Spleen (tissue), 11 donors: Measurements from ENCODE around the gene CIITA. TPM values are rescaled to one million over a fixed set of nuclear protein-coding genes. Genes with fewer than 3 reads are reported as not detected.
A peak's percentile ranks its signal among the peaks of the same experiment; 100 is the strongest.
"Not testable (repeated sequence)": the region's sequence is repeated elsewhere in the genome, so short reads cannot be mapped to it uniquely, and the experiment has no call there.

Experiments
- DNase-seq: peaks from one replicate; pipeline ENCODE4 v3.0.0-alpha.2; 2020
- H3K27ac ChIP-seq, 8 donors: fragments of 200-600 bp; sonication (generic) in 7 of 8; 1 replicate in 4 of 8; 2 replicates in 4 of 8; pipeline versions ENCODE4 v1.5.0 to v1.8.0; 2016 to 2021; ENCODE audit warnings: inconsistent platforms in 4 of 8, mild to moderate bottlenecking in 4 of 8, moderate library complexity in 1 of 8
- H3K27me3 ChIP-seq, 7 donors: fragments of 200-600 bp; sonication (generic) in 6 of 7; replicated peaks in 1 of 7; 1 replicate in 4 of 7; 2 replicates in 3 of 7; pipeline versions ENCODE4 v1.5.0 to v1.8.0; 2016 to 2021; ENCODE audit warnings: inconsistent platforms in 3 of 7, mild to moderate bottlenecking in 1 of 7
- H3K36me3 ChIP-seq, 6 donors: fragments of 200-600 bp; sonication (generic) in 5 of 6; 1 replicate in 4 of 6; 2 replicates in 2 of 6; pipeline versions ENCODE4 v1.5.0 to v1.8.0; 2016 to 2021; ENCODE audit warnings: inconsistent platforms in 2 of 6
- H3K4me1 ChIP-seq, 6 donors: fragments of 200-600 bp; sonication (generic) in 5 of 6; 1 replicate in 3 of 6; 2 replicates in 3 of 6; pipeline versions ENCODE4 v1.5.0 to v1.8.0; 2016 to 2021; ENCODE audit warnings: inconsistent platforms in 3 of 6
- H3K4me3 ChIP-seq, 8 donors: fragments of 200-600 bp; sonication (generic) in 7 of 8; 1 replicate in 4 of 8; 2 replicates in 4 of 8; pipeline versions ENCODE4 v1.5.0 to v1.8.0; 2016 to 2021; ENCODE audit warnings: inconsistent platforms in 4 of 8, mild to moderate bottlenecking in 4 of 8, moderate library complexity in 2 of 8
- H3K9me3 ChIP-seq, 8 donors: fragments of 200-600 bp; sonication (generic) in 7 of 8; 1 replicate in 4 of 8; 2 replicates in 4 of 8; pipeline versions ENCODE4 v1.5.0 to v1.8.0; 2016 to 2021; ENCODE audit warnings: inconsistent platforms in 4 of 8
- POLR2A ChIP-seq, 3 donors: fragments of 450-650 bp; IDR thresholded peaks; one replicate each; pipeline ENCODE4 v1.5.1; 2017; ENCODE audit warnings: antibody characterized with exemption in 3 of 3, mild to moderate bottlenecking in 1 of 3
- POLR2AphosphoS5 ChIP-seq, 3 donors: sonication (generic); formaldehyde crosslinking; IDR thresholded peaks; one replicate each; pipeline ENCODE4 v1.5.1; 2017; ENCODE audit warnings: antibody characterized with exemption in 3 of 3
- WGBS, 5 donors: extraction: QIAGEN DNeasy Blood & Tissue Kit in 3 of 5; methylation state at CpG; one replicate each; pipeline versions ENCODE4 v1.1.5 to v1.1.7; 2013 to 2018; 5-methylcytosine and 5-hydroxymethylcytosine counted together
- intact Hi-C: fragments of 100-400 bp; cut with DNase I; formaldehyde crosslinking; loops from one replicate; pipeline ENCODE4 v1.15.0; 2023; ENCODE audit warnings: low total_unique reads
- polyA plus RNA-seq, 3 donors: library from polyadenylated mRNA; stranded (reverse); fragments of 200-250 nt; gene quantifications; one replicate each; pipeline ENCODE4 v1.2.1, GENCODE V29; 2013
- total RNA-seq, 7 donors: library from RNA; depleted of rRNA in 3 of 7; stranded (reverse); fragments of >200 nt in 3 of 7; fragmentation: NEBNext Ultra II Directional in 4 of 7; extraction: Animal tissue kit (Norgen Biotek cat#: 25700) in 4 of 7; gene quantifications; one replicate each; pipeline versions ENCODE4 v1.1.0 to v1.2.1, GENCODE V29; 2016 to 2021
- TF ChIP-seq, protein P1 (sequence below), 11 experiments: fragments of 200-600 bp in 7 of 11; fragments of 450-650 bp in 4 of 11; sonication (generic) in 4 of 11; IDR thresholded peaks in 8 of 11; conservative IDR thresholded peaks in 3 of 11; 1 replicate in 7 of 11; 2 replicates in 4 of 11; pipeline versions ENCODE4 v1.4.0 to v1.8.0; 2016 to 2021; ENCODE audit warnings: antibody characterized with exemption in 11 of 11, inconsistent platforms in 4 of 11, mild to moderate bottlenecking in 1 of 11
- donor health status: healthy with polysubstance abuse.
- donor health status: DM: no; HTN: no; CAD: no; lungs with moderate emphysema.
- donor health status: DM: no; HTN: no; CAD: no.
- donor health status: Bipolar disorder and iron deficiency.
- donor health status: healthy.
- donor health status: DM: no; HTN: no; CAD: no.
- donor health status: DM: yes; HTN: yes; CAD: no.

The CIITA gene
- total and polyA plus RNA-seq, 10 donors, result 67.0 to 179 (median 125) TPM

GRCh38 chr16:10923146-10923649, 46.2 kb downstream of the CIITA start:
- H3K4me3 ChIP-seq, result no peak overlapping the region
- 84 to 100% (median 92%) methylated on average over 3 to 10 of the region's 10 CpGs for WGBS, 5 donors
- H3K9me3 ChIP-seq, result no peaks in the 10 kb centered on the region
- no peak for TF ChIP-seq POLR2A (IDR thresholded peaks at IDR 0.05)
- TF ChIP-seq, protein P1, sequence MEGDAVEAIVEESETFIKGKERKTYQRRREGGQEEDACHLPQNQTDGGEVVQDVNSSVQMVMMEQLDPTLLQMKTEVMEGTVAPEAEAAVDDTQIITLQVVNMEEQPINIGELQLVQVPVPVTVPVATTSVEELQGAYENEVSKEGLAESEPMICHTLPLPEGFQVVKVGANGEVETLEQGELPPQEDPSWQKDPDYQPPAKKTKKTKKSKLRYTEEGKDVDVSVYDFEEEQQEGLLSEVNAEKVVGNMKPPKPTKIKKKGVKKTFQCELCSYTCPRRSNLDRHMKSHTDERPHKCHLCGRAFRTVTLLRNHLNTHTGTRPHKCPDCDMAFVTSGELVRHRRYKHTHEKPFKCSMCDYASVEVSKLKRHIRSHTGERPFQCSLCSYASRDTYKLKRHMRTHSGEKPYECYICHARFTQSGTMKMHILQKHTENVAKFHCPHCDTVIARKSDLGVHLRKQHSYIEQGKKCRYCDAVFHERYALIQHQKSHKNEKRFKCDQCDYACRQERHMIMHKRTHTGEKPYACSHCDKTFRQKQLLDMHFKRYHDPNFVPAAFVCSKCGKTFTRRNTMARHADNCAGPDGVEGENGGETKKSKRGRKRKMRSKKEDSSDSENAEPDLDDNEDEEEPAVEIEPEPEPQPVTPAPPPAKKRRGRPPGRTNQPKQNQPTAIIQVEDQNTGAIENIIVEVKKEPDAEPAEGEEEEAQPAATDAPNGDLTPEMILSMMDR (IDR thresholded peaks at IDR 0.05 in 8 of 11, conservative IDR thresholded peaks at IDR 0.05 in 3 of 11), result no peak
- TF ChIP-seq POLR2AphosphoS5 (IDR thresholded peaks at IDR 0.05), result peak in 2 of 3 donors; percentile 5 to 15
- DNase-seq, result no peak
- intact Hi-C loops, result no loop called here
- H3K27me3 ChIP-seq, result no peaks in the 10 kb centered on the region
- peaks cover 10 to 53% (median 28%) of the 10 kb centered on the region in 6 donors for H3K4me1 ChIP-seq
- H3K36me3 ChIP-seq, result peaks cover 6 to 100% (median 66%) of the 10 kb centered on the region in 6 donors
- H3K27ac ChIP-seq, result peak overlapping the region in 4 of 8 donors; percentile 57 to 76 (median 66)

GRCh38 chr16:10923650-10924214, 46.7 kb downstream of the CIITA start:
- Histone ChIP-seq H3K9me3 (no peaks in the 10 kb centered on the region), H3K4me3 (no peak overlapping the region), H3K4me1 (peaks cover 5 to 53% (median 25%) of the 10 kb centered on the region in 6 donors), H3K27me3 (no peaks in the 10 kb centered on the region), H3K36me3 (peaks cover 6 to 100% (median 67%) of the 10 kb centered on the region in 6 donors), H3K27ac (peak overlapping the region in 5 of 8 donors; percentile 8 to 76 (median 23))
- 62 to 83% (median 77%) methylated on average over 13 to 14 of the region's 14 CpGs for WGBS, 5 donors
- DNase-seq, result peak; percentile 79
- intact Hi-C loops, result no loop called here
- TF ChIP-seq, protein P1 (IDR thresholded peaks at IDR 0.05 in 8 of 11, conservative IDR thresholded peaks at IDR 0.05 in 3 of 11), result no peak
- TF ChIP-seq POLR2AphosphoS5 (IDR thresholded peaks at IDR 0.05), result peak in 1 of 3 donors; percentile 68

DNA sequence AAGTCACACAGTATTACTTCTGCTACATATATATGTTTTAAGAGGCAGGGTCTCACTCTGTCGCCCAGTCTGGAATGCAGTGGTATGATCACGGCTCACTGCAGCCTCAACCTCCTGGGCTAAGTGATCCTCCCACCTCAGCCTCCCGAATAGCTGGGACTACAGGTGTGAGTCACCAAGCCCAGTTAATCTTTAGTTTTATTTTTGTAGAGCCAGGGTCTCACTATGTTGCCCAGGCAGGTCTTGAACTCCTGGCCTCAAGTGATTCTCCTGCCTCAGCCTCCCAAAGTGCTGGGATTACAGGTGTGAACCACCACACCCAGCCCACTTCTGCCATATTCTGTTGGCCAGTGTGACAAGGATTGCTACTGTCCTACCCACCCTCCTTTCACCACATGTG, 48.3 kb downstream of the CIITA start:
- DNase-seq, H3K27me3 ChIP-seq, H3K9me3 ChIP-seq, H3K4me3 ChIP-seq, intact Hi-C loops: not testable (repeated sequence)
- 94 to 100% (median 97%) methylated on average over 2 to 3 of the region's 3 CpGs; no CpG with 5 or more reads in 1 of the 5 donors for WGBS, 5 donors
- peaks cover 10 to 61% (median 36%) of the 10 kb centered on the region in 6 donors for H3K4me1 ChIP-seq
- H3K36me3 ChIP-seq, result peaks cover 6 to 97% (median 66%) of the 10 kb centered on the region in 6 donors
- H3K27ac ChIP-seq, result peak overlapping the region in 1 of 8 donors; percentile 76

DNA sequence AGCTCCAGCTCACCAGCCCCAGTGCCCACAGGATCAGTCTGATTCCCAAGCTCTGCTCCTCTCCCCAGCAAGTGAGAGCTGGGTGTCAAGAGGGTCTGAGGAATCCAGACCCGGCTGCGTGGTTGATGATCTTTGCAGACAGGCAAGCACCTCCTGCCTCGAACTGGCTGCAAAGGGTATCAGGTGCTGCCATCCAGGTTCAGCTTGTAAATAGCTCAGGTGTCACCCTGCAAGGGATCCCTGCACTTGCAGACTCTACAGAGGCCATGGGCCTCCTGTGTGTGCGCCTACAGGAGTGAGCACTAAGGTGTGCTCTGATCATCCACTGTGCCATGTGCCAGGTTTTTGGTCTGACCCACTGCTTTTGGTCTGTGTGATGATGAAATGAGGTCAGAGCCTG, 49.1 kb downstream of the CIITA start:
- Histone ChIP-seq H3K36me3 (peaks cover 6 to 96% (median 64%) of the 10 kb centered on the region in 6 donors), H3K9me3 (no peaks in the 10 kb centered on the region), H3K4me3 (no peak overlapping the region), H3K27ac (no peak overlapping the region), H3K27me3 (no peaks in the 10 kb centered on the region), H3K4me1 (peaks cover 10 to 66% (median 42%) of the 10 kb centered on the region in 6 donors)
- intact Hi-C loops, result no loop called here
- no peak for DNase-seq
- WGBS, 5 donors, result 66 to 85% (median 78%) methylated on average over 2 to 4 of the region's 4 CpGs
- peak; percentile 10 to 38 (median 31) for TF ChIP-seq POLR2AphosphoS5 (IDR thresholded peaks at IDR 0.05)
- no peak for TF ChIP-seq POLR2A (IDR thresholded peaks at IDR 0.05)

DNA sequence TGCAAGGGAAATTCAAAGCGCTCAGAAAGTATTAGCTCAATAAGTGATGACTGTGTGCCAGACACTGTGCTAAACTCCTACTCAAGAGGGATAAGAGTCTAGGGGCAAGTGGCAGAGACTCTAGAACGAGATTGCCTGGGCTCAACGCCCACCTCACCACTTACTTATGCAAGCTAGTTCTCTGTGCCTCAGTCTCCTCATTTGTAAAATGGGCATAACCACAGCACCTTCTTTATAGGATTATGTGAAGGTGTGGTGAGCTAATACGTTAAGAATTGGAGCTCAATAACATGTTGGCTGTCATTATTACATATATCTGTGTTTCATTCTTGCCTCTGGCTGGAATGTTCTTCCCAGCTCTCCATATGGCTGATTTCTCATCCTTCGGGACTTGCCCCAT, 49.9 kb downstream of the CIITA start:
- Histone ChIP-seq H3K27ac (no peak overlapping the region), H3K9me3 (no peaks in the 10 kb centered on the region), H3K36me3 (peaks cover 6 to 96% (median 60%) of the 10 kb centered on the region in 6 donors), H3K27me3 (no peaks in the 10 kb centered on the region), H3K4me1 (peaks cover 10 to 66% (median 39%) of the 10 kb centered on the region in 6 donors), H3K4me3 (no peak overlapping the region)
- peak in 1 of 3 donors; percentile 28 for TF ChIP-seq POLR2AphosphoS5 (IDR thresholded peaks at IDR 0.05)
- no peak for TF ChIP-seq POLR2A (IDR thresholded peaks at IDR 0.05)
- intact Hi-C loops, result no loop called here
- WGBS, 5 donors, result 87 to 97% (median 94%) methylated on average over 5 of the region's 5 CpGs
- DNase-seq, result no peak
